ENCODE measurements around the gene FIG4.
"Not testable (repeated sequence)": the region's sequence is repeated elsewhere in the genome, so short reads cannot be mapped to it uniquely, and the experiment has no call there.

The FIG4 gene

GRCh38 chr6:109690737-109691621, at the start of gene FIG4, which contains the start of gene AK9:
TSS of gene FIG4 (plus strand) at chr6:109691296. CDS start at chr6:109691436, 140 bp downstream.
TSS of gene AK9 (minus strand) at chr6:109691202. CDS start at chr6:109675745, 15,457 bp downstream.
- DNase-seq, result peak; percentile 88

- no peak for DNase-seq
These were observed 47.0 kb upstream of the FIG4 start for GRCh38 chr6:109644131-109644530.

- no peak for DNase-seq
These were observed 37.8 kb upstream of the FIG4 start for GRCh38 chr6:109653264-109653663.

- DNase-seq, result no peak
These were observed 35.3 kb upstream of the FIG4 start for GRCh38 chr6:109655761-109656262.

- DNase-seq, result no peak
These were observed 30.4 kb upstream of the FIG4 start for GRCh38 chr6:109660526-109661320.

GRCh38 chr6:109662192-109662591, 28.9 kb upstream of the FIG4 start:
- no peak for DNase-seq

- no peak for DNase-seq
These were observed 21.3 kb upstream of the FIG4 start for GRCh38 chr6:109669811-109670210.

GRCh38 chr6:109671733-109672132, 19.4 kb upstream of the FIG4 start:
- no peak for DNase-seq

- no peak for DNase-seq
These were observed 18.9 kb upstream of the FIG4 start for GRCh38 chr6:109672175-109672574.

GRCh38 chr6:109672839-109673238, 18.3 kb upstream of the FIG4 start:
- no peak for DNase-seq

- DNase-seq, result no peak
These were observed 14.4 kb upstream of the FIG4 start for GRCh38 chr6:109676724-109677123.

GRCh38 chr6:109678240-109678639, 12.9 kb upstream of the FIG4 start:
- no peak for DNase-seq

GRCh38 chr6:109678661-109679505, 12.2 kb upstream of the FIG4 start:
- DNase-seq, result not testable (repeated sequence)

GRCh38 chr6:109686566-109687265, 4.4 kb upstream of the FIG4 start:
- DNase-seq, result no peak

GRCh38 chr6:109687271-109687761, 3.8 kb upstream of the FIG4 start:
- no peak for DNase-seq

- DNase-seq, result peak; percentile 54
These were observed 741 bp upstream of the FIG4 start for GRCh38 chr6:109690373-109690736.

GRCh38 chr6:109693111-109693510, 2.0 kb downstream of the FIG4 start:
- DNase-seq, result no peak

GRCh38 chr6:109695468-109695867, 4.4 kb downstream of the FIG4 start:
- no peak for DNase-seq

- no peak for DNase-seq
These were observed 5.3 kb downstream of the FIG4 start for GRCh38 chr6:109696355-109696754.

GRCh38 chr6:109701221-109701620, 10.1 kb downstream of the FIG4 start:
- DNase-seq, result no peak

- DNase-seq, result no peak
These were observed 10.7 kb downstream of the FIG4 start for GRCh38 chr6:109701774-109702173.

GRCh38 chr6:109702791-109703190, 11.7 kb downstream of the FIG4 start:
- no peak for DNase-seq

Data from activated gamma-delta T cell treated with Interleukin-2 at 50 U/mL for 16 hours (primary cell).